Gastrocnemius medialis (tissue), 4 donors: ENCODE results near the gene TANC1.

Experiments
- CTCF ChIP-seq, 5 experiments: fragments of 450-650 bp in 3 of 5; fragments of 200-600 bp in 2 of 5; sonication (generic) in 2 of 5; IDR thresholded peaks in 4 of 5; conservative IDR thresholded peaks in 1 of 5; 1 replicate in 4 of 5; 2 replicates in 1 of 5; pipeline ENCODE4 v1.5.1; 2016 to 2019; ENCODE audit warnings: antibody characterized with exemption in 5 of 5, mild to moderate bottlenecking in 3 of 5, moderate library complexity in 3 of 5
- POLR2A ChIP-seq, 2 donors: fragments of 450-650 bp; IDR thresholded peaks; one replicate each; pipeline ENCODE4 v1.6.1; 2017; ENCODE audit warnings: antibody characterized with exemption in 2 of 2, mild to moderate bottlenecking in 2 of 2, moderate library complexity in 2 of 2

GRCh38 chr2:159129824-159130223, 161.4 kb downstream of the TANC1 start:
- no peak for TF ChIP-seq POLR2A (IDR thresholded peaks at IDR 0.05)
- TF ChIP-seq CTCF (IDR thresholded peaks at IDR 0.05 in 4 of 5, conservative IDR thresholded peaks at IDR 0.05 in 1 of 5): no peak
